Renal cortex interstitium (tissue), 15 donors: ENCODE measurements around the gene NME5. TPM values are rescaled to one million over a fixed set of nuclear protein-coding genes. Genes with fewer than 3 reads are reported as not detected.

Experiments
- DNase-seq, 11 donors: peaks; one replicate each; pipeline ENCODE4 v3.0.0-alpha.2; 2013; ENCODE audit warnings: low read depth in 9 of 11, low spot score in 4 of 11; ENCODE audit errors: extremely low read depth in 1 of 11
- long read RNA-seq, 16 experiments: transcript quantifications; one replicate each; lab custom pipeline, GENCODE V29; 2026
- polyA plus RNA-seq, 3 donors: library from polyadenylated mRNA; unstranded; fragments of 120-200 nt; gene quantifications; one replicate each; pipeline ENCODE4 v1.2.1, GENCODE V29; 2013; ENCODE audit not compliant: insufficient read length in 3 of 3

NME5 gene, protein sequence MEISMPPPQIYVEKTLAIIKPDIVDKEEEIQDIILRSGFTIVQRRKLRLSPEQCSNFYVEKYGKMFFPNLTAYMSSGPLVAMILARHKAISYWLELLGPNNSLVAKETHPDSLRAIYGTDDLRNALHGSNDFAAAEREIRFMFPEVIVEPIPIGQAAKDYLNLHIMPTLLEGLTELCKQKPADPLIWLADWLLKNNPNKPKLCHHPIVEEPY
- 10 to 100 TPM; 17.6 to 26.4 (median 26.3) TPM for polyA plus RNA-seq
- long read RNA-seq, donor 1, partial matches to known transcripts, result 0 of 3 reads
- long read RNA-seq, donor 1, other reads (novel, unspliced or antisense), result 0 of 3 reads
- long read RNA-seq, donor 2, transcript NME5-201 (6 exons, 1,198 nt), result major isoform, 5 of 5 reads
- long read RNA-seq, donor 2, partial matches to known transcripts, result 0 of 5 reads
- long read RNA-seq, donor 2, other reads (novel, unspliced or antisense), result 0 of 5 reads
- long read RNA-seq, donor 3, transcript NME5-201 (6 exons, 1,198 nt), result major isoform, 9 of 10 reads
- long read RNA-seq, donor 3, partial matches to known transcripts, result 0 of 10 reads
- long read RNA-seq, donor 3, other reads (novel, unspliced or antisense), result 0 of 10 reads
- long read RNA-seq, donor 4, transcript NME5-201 (6 exons, 1,198 nt), result major isoform, 6 of 6 reads
- long read RNA-seq, donor 4, partial matches to known transcripts, result 0 of 6 reads
- long read RNA-seq, donor 4, other reads (novel, unspliced or antisense), result 0 of 6 reads
- long read RNA-seq, donor 5, result 0 reads
- long read RNA-seq, donor 6, transcript NME5-201 (6 exons, 1,198 nt), result major isoform, 5 of 8 reads
- long read RNA-seq, donor 6, partial matches to known transcripts, result 0 of 8 reads
- long read RNA-seq, donor 6, other reads (novel, unspliced or antisense), result 0 of 8 reads
- long read RNA-seq, donor 7, transcript NME5-201 (6 exons, 1,198 nt), result major isoform, 6 of 7 reads
- long read RNA-seq, donor 7, partial matches to known transcripts, result 0 of 7 reads
- long read RNA-seq, donor 7, other reads (novel, unspliced or antisense), result 0 of 7 reads
- long read RNA-seq, donor 8, result 0 reads
- long read RNA-seq, donor 9, transcript NME5-201 (6 exons, 1,198 nt), result major isoform, 5 of 5 reads
- long read RNA-seq, donor 9, partial matches to known transcripts, result 0 of 5 reads
- long read RNA-seq, donor 9, other reads (novel, unspliced or antisense), result 0 of 5 reads
- long read RNA-seq, donor 10, transcript NME5-201 (6 exons, 1,198 nt), result major isoform, 8 of 9 reads
- long read RNA-seq, donor 10, partial matches to known transcripts, result 0 of 9 reads
- long read RNA-seq, donor 10, other reads (novel, unspliced or antisense), result 0 of 9 reads
- long read RNA-seq, donor 11, partial matches to known transcripts, result 0 of 2 reads
- long read RNA-seq, donor 11, other reads (novel, unspliced or antisense), result 0 of 2 reads
- long read RNA-seq, donor 12, partial matches to known transcripts, result 0 of 3 reads
- long read RNA-seq, donor 12, other reads (novel, unspliced or antisense), result 0 of 3 reads
- long read RNA-seq, donor 13, result 0 reads
- long read RNA-seq, donor 14, transcript NME5-201 (6 exons, 1,198 nt), result major isoform, 10 of 11 reads
- long read RNA-seq, donor 14, partial matches to known transcripts, result 0 of 11 reads
- long read RNA-seq, donor 14, other reads (novel, unspliced or antisense), result 0 of 11 reads
- long read RNA-seq, donor 15, partial matches to known transcripts, result 0 of 2 reads
- long read RNA-seq, donor 15, other reads (novel, unspliced or antisense), result 0 of 2 reads
- long read RNA-seq, donor 16, transcript NME5-201 (6 exons, 1,198 nt), result major isoform, 6 of 13 reads
- long read RNA-seq, donor 16, partial matches to known transcripts, result 5 of 13 reads
- long read RNA-seq, donor 16, other reads (novel, unspliced or antisense), result 0 of 13 reads

DNA sequence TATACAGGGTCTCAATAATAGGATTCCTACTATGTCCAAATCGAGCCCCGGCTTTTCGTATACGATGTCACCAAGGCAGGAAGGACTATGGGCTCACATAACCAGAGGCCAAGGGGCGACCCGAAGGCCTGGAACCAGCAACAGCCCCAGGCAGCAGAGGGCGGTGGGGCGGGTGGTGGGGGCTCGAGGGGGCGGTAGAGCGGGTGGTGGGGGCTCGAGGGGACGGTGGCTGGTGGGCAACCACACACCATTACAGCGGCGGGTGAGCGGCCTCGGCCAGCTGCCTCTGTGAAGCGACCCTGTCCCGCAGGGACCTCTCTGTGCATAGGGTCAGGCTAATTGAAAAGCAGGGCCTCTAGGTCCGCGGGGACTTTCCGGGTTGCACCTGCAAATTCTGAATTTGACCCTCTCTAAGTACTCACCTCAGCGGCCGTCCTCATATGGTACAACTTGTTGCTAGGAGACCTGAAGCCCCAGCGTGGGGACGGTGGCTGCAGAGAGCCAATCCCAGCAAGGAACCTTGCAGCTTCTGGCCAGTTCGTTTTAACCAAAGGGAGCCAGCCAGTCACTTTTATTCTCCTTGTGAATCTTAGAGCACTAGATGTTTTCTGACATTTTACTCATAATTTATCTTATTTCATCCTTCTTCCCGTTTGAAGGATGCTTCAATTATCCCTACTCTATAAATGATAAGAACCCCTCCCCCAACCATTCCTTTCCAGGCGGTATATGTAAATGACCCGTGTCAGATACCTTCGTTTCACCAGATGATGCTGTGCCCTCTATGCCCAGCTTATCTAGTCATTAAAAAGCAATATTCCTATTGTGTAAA, at the start of gene NME5:
Gene NME5 (minus strand): TSS at position 480 of the 832 bp plus-strand sequence. CDS start 648 bp downstream, outside the sequence.
- DNase-seq, result peak; percentile 50 to 77 (median 70)

DNA sequence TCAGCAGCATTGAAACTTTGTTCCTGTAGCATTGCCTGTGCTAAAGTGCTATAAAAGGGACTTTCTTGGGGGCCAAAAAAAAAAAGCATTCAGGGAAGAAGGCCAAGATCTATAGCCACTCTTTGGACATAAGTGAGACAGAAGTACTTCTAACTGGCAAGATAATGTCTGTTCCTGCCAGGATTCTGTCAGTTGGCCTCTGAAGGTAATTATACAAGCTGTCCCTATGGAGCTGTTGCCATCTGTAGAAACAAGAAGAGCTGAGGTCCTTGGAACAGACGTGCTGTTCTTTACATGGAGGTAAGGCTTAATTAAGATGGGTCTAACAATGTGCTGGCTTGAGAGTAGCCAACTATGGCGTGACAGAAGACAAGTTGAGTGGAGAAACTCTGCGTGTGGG, 49.4 kb upstream of the NME5 start:
- DNase-seq, result no peak

DNA sequence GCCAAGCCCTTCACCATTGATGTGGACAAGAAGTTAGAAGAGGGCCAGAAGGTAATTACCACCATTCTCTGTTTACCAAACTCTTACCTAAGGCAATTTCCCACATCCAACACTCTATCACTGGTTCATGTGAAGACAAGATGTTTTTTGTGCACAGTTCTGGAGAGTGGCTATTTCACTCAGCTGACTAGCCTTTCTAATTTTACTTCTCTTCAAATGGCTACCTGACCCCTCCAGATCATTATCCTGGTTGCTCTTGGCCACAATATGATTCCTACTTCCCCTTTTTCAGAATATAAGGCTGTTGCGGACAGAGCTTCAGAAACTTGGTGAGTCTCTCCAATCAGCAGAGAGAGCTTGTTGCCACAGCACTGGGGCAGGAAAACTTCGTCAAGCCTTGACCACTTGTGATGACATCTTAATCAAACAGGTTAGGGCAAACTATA, 46.8 kb upstream of the NME5 start:
- no peak for DNase-seq

DNA sequence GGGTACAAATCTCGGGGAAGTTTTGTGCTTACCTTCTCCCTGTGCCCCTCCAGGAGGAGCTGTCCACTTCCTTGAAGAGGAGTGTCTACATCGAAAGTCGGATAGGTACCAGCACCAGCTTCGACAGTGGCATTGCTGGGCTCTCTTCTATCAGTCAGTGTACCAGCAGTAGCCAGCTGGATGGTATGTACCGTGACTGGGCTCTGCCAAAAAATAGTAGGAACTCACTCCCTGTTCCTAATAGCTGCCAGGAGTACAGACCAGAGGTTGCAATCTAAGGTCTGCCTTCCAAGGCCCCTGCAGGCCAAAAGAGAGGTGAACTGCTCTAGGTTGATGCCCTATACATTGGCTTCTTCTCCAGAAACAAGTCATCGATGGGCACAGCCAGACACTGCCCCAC, 43.6 kb upstream of the NME5 start:
- DNase-seq, result no peak

DNA sequence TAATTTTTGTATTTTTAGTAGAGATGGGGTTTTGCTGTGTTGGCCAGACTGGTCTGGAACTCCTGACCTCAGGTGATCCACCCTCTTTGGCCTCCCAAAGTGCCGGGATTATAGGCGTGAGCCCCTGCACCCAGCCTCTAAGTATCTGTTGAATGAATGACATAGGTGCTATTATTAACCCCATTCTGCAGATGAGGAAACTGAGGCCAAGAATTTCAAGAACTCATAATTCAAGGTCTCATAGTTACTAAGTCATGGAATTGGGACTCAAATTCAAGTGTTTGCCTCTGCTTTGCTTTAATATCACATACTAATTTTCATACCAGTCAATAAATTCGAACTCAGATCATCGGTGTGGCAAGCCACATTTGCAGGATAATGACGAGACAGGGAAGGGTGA, 41.6 kb upstream of the NME5 start:
- DNase-seq, result no peak

DNA sequence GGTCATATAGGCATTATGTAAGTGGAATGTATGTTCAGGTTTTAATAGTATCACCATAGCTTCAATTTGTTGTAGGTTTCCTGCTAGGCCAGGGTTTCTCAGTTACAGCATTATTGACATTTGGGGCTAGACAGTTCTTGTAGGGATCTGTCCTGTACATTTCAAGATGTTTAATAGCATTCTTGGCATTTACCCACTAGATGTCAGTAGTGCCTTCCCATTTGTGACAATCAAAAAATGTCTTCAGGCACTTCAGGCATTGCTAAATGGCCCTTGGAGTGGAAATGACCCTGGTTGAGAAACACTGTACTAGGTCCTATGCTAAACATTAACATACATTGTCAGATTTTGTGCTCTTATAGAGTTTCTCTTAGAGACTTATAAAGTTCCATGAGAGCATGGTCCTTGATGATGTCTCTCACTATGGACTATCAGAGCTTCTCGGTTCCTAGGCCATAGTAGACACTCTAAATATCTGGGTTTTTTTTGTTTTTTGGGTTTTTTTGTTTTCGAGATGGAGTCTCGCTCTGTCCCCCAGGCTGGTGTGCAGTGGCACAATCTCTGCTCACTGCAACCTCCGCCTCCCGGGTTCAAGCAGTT, 41.1 kb upstream of the NME5 start:
- DNase-seq, result peak in 9 of 11 donors; percentile 21 to 65 (median 43)

DNA sequence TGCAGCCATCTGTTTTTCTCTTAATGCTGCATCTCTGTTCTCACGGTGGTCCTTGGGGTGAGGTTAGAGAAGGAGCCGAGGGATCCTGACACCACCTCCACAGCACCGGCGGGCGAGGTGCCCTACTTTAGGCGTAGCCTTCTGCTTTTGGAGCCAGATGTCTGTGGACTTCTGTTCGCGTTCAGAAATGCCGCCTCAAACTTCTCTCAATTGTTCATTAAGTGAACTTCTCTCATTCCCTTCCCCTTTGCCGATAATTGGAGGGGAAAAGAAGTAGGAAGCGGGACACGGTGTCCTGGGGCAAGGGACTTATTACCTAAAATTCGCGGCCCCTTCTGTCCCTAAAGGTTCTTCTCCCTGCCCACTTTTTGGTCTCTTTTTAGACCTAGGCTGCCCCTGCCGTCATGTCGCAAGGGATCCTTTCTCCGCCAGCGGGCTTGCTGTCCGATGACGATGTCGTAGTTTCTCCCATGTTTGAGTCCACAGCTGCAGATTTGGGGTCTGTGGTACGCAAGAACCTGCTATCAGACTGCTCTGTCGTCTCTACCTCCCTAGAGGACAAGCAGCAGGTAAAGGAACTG, 40.1 kb upstream of the NME5 start:
- DNase-seq, result peak in 4 of 11 donors; percentile 1 to 7 (median 2)

DNA sequence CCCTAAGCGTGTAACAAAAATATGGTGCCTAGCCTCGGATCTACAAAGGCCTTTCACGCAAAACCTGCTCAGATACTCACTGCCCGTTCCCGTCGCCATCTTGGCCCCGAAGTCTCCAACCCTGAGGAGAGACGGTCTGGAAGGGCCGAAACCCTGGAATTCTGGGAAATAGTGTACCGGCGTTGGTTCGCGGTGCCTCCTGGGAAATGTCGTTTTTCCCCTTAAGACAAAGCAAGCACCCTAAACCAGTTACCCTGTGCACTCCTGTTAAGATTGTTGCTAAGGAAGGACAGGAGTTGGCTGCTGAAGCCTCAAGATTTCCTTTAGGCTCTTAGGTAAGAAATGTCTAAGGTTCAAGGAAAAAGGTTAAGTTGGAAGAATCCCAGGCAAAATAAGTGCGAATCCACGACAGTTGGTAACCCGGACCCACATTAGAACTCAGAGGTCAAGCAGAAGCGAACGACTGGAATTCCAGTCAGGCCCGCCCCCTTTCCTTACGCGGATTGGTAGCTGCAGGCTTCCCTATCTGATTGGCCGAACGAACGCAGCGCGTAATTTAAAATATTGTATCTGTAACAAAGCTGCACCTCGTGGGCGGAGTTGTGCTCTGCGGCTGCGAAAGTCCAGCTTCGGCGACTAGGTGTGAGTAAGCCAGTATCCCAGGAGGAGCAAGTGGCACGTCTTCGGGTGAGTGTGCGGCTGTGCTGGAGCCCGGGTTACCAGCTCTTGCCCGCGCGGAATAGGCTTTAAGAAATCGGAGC, 39.5 kb upstream of the NME5 start, which contains the start of the genes BRD8 and KIF20A:
Gene BRD8 (minus strand): TSS at position 115 of the 761 bp plus-strand sequence. CDS start 16 bp downstream, at position 99.
Gene KIF20A (plus strand): TSS at position 597 of the 761 bp plus-strand sequence. CDS start 569 bp downstream, outside the sequence.
- DNase-seq, result peak; percentile 85 to 98 (median 93)

DNA sequence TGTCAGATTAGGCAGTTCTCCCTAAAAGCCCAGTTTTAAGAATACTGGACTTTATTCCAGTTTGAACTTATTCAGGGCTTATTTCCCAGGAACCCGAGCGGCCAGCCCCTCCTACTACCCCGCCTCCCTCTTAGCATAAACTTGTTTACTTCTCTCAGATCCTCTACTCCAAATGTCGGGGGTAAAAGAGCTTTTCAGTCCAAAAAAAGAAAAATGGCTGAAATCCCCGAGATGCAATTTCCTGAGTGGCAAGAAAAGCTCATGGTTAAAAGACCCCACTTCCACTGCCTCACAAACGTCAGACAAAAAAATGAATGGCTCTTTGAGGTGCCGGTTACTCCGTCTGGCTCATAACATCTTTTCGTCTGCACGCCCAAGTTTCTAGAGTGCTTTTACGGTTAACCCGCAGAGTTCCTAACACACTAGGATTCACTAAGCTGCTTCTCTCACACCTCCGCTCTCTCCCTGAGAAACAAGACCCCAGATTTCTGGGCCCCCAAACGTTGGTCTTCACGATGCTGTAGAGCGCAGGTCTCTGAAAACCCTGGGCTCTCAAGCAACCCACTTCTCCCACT, 38.8 kb upstream of the NME5 start:
- peak in 7 of 11 donors; percentile 12 to 28 (median 20) for DNase-seq

DNA sequence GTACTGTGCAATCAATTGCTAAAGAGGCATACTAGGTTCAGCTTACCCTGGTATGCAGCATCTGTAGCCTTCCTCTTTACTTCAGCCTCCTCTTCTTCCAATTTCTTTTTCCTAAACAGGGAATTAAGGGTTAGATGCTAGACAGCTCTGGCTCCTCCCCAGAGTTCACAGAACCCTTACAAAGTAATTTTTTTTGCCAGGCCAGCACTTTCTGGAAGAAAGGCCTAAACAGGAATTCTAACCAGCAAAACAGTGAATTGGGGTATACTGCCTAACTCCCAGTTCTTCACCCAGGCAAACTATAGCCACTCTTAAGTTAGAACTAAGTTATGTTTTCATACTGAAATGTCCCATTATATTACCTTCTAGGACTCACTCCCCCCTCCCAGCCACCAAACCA, 31.1 kb upstream of the NME5 start:
- DNase-seq, result no peak

DNA sequence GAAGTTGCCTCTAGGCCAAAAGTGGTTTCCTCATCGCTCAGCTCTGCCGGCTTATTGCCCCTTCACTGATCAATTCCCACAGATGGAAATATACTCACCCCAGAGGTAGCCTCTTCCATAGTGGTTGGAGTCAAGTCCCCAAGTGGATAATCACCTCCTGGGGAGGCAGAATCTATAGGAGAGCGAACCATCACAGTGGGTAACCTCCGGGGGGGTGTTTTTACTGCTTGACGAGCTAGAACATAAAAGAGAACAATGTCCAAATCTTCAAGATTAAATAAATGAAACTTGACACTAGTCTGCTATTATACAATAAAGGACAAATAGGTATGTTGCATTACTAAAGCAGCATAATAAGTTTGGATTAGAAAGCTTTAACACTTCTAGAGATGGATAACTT, 29.9 kb upstream of the NME5 start:
- no peak for DNase-seq

DNA sequence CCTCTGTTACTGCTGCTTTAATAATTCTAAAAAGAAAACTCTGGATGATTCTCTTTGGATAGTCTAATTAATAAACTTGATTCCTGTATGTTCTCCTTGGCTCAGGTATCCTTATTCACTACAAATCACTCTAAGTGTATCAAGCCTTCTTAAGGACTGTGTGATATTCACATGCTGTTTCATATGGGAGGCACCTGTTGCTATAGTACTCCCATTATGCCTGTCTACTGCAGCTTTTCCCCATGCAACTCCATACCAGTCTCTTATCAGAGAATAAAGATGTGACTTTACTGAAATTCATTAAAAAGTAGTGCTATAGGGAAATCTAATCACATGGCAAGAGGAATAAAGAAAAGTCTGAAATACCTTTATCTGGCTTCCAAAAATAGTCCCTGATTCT, 24.5 kb upstream of the NME5 start:
- no peak for DNase-seq

DNA sequence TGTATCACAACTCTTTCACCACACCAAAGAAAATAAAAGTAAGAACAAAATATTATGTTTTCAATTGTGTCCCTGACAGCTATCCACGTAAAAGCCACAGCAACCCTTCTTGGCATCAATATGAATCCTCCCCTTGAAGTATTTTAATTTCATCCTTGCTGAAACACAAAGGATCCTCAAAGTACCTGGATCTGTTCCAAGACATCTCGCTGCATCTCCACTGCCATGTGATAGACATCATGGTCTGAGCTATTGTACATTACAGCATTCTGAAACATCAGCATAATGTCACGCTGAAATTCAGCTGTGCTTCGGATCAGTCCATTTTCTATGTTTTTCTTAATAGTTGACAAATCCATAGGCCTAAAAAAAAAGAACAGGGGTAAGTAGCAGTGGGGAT, 21.5 kb upstream of the NME5 start:
- no peak for DNase-seq

DNA sequence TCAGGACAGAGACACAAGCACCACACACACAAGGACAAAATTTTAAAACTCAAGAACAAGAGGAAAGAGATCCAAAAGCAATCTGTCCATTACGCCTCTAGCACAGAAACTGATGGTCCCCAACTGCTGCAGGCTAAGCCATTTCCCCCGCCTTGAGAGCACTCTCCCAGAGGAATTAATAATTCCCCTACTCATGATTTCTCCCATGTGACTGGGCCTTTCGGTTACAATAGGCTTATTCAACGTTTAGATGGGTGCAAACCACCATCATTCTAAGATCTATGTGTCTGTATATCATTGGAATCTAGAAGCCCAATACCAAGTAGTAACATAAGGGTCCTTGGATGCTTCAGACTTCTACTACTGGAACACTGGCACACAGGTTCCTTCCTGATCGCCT, 20.4 kb upstream of the NME5 start:
- DNase-seq, result no peak

DNA sequence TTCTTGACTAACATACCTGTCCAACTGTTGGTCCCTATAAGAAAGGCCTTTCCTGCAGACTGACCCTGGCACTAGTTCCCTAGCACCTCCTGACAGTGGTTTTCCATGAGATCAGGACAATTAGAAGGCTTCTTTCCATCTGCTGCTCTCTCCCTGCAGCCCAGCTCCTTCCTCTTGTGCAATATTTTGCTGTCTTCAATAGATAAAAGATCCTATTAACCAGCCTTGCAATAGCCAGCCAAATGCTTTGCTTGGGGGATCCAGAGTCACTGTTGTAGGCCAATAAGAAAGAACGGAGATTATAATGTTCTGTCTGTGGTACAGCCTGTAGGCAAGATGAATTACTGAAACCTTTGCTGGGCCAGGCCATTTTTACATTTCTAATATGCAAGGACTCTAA, 18.4 kb upstream of the NME5 start:
- no peak for DNase-seq
